ENCODE data around the gene GSK3B.
"Not testable (repeated sequence)": the region's sequence is repeated elsewhere in the genome, so short reads cannot be mapped to it uniquely, and the experiment has no call there.

GSK3B gene

GRCh38 chr3:120018299-120018698 lies 75.9 kb downstream of the GSK3B start:
- DNase-seq (ENCODE audit: low read depth in 1 of 2, low spot score in 1 of 2), result no peak

DNA sequence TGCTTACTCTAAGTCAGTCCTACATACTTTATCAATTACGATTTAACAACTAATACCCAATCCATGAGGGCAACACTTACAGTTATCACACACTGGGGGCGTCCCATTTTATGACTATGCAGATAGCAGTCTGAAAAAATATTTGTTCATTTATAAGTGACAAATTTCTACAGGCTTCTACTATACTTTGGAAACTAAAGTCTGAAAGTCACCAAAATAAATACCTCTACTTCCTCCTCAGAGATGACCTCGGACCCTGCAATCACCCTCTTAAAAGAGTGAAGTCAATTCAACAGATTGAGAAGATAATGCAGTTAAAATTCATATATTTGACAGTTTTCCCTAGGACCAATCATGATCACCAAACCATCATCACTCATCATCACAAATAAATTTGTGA lies 76.6 kb downstream of the GSK3B start:
- DNase-seq (ENCODE audit: low read depth in 1 of 2, low spot score in 1 of 2), result no peak

GRCh38 chr3:120013481-120013880 lies 80.8 kb downstream of the GSK3B start:
- DNase-seq (ENCODE audit: low read depth in 1 of 2, low spot score in 1 of 2), result no peak

DNA sequence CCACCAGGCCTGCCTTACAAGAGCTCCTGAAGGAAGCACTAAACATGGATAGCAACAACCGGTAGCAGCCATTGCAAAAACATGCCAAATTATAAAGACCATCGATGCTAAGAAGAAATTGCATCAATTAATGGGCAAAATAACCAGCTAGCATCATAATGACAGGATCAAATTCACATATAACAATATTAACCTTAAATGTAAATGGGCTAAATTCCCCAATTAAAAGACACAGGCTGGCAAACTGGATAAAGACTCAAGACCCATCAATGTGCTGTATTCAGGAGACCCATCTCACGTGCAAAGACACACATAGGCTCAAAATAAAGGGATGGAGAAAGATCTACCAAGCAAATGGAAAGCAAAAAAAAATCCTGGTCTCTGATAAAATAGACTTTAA lies 88.5 kb downstream of the GSK3B start:
- not testable (repeated sequence) for DNase-seq (ENCODE audit: low read depth in 1 of 2, low spot score in 1 of 2)

DNA sequence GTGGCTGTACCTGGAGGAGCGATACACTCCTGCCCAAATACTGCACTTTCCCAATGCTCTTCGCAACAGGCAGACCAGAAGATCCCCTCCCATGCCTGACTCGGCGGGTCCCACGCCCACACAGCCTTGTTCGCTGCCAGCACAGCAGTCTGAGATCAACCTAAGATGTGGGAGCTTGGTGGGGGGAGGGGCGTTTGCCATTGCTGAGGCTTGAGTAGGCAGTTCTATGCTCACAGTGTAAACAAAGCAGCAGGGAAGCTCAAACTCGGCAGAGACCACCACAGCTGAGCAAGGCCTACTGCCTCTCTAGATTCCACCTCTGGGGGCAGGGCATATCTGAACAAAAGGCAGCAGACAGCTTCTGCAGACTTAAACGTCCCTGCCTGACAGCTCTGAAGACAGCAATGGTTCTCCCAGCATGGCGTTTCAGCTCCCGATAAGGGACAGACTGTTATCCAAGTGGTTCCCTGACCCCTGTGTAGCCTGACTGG lies 90.2 kb downstream of the GSK3B start:
- not testable (repeated sequence) for DNase-seq (ENCODE audit: low read depth in 1 of 2, low spot score in 1 of 2)

DNA sequence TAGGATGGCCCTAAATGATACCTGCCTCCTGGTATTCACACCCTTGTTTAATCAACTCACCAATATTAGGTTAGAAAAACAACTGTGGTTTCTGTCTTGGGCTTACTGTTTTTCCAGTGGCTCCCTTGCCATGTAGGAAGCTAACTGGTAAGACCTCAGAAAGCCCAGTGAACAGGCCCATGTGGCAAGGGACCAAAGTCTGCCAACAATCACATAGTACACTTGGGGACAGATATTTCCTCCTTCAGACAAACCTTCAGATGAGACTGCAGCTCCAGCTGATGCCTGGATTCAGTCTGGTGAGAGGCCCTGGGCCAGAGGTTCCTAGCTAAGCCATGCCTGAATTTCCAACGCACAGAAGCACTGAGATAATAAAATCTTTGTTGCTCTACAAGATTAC lies 96.1 kb downstream of the GSK3B start:
- DNase-seq (ENCODE audit: low read depth in 1 of 2, low spot score in 1 of 2), result no peak

DNA sequence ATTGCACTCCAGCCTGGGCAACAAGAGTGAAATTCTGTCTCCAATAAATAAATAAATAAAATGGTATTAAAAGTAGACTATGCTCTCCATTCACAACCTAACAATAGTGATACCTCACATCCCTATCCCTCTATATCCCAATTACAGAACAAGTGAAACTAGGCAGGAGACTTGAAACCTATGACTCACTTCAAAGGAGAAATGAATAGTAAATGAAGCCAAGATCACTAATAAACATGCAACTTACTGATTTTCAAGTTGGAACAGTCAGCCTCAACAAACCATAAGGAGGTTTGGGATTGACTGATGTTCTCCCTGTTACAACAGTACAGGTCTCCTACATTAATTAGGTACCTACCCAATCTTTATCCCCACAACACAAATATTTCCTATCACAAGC lies 103.4 kb downstream of the GSK3B start:
- no peak for DNase-seq (ENCODE audit: low read depth in 1 of 2, low spot score in 1 of 2)

DNA sequence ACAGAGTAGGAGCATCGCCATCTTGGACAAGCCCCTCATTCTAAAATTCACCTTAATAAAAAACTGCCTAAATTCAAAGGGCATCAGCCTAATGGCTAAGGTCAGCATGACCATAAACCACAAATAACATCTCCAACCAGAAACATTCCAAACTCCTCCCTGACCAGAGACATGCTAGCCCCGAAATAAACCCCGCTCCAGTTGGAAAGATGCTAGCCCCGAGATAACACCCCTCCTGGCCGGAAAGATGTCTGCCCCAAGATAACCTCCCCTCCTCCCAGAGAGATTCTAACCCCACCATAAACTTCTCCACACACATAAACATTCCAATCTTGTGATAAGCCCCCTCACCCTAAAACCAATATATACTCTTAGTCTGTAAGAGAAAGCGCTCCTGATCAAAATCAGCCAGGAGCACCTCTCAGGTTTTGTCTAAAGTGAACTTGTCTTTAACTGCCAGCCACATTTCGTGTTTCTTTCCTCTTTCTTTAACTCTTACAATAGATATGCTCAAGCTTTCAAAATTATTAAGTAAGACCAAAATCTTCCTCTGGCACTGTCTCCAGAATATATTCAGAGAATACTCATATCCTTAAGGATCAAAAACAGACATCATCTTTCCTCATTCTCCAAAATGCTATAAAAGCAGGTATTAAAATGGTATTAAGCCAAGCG lies 104.1 kb downstream of the GSK3B start:
- no peak for DNase-seq (ENCODE audit: low read depth in 1 of 2, low spot score in 1 of 2)

GRCh38 chr3:119986812-119987211 lies 107.4 kb downstream of the GSK3B start:
- not testable (repeated sequence) for DNase-seq (ENCODE audit: low read depth in 1 of 2, low spot score in 1 of 2)

GRCh38 chr3:119981386-119981785 lies 112.9 kb downstream of the GSK3B start:
- no peak for DNase-seq (ENCODE audit: low read depth in 1 of 2, low spot score in 1 of 2)

DNA sequence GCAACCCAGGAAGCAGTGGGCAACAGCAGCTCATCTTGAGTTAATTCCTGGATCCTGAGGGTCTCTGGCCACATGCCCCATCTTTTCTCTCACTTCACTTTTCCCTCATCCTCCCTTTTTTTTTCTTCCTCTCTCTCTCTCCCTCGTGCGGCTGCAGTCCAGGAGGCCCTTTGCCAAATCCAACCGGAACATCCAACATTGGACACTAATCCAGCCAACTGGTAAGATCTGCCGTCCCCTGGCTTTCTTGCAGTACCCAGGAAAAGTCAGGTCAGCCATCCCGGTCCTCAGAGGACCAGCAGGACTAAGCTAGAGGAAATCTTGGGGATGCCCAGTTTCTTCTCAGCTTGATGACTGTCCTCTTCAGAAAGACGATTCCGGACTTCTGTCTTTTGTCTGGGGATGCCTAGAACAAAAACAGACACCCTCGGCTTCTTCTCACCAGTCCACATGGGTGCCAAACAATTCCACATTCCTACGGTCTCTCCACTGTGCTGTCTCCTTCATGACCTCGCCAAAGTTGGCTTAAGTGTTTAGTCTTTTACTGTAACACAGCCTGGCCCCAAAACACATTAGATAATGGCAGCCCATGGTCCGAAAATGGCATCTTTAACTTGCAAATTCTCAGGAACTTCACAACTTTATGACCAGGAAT lies 115.6 kb downstream of the GSK3B start:
- DNase-seq (ENCODE audit: low read depth in 1 of 2, low spot score in 1 of 2), result no peak

- DNase-seq (ENCODE audit: low read depth in 1 of 2, low spot score in 1 of 2), result no peak
Measured at GRCh38 chr3:119977353-119977752, 116.9 kb downstream of the GSK3B start.

- no peak for DNase-seq (ENCODE audit: low read depth in 1 of 2, low spot score in 1 of 2)
Measured at GRCh38 chr3:119976214-119976613, 118.0 kb downstream of the GSK3B start.

DNA sequence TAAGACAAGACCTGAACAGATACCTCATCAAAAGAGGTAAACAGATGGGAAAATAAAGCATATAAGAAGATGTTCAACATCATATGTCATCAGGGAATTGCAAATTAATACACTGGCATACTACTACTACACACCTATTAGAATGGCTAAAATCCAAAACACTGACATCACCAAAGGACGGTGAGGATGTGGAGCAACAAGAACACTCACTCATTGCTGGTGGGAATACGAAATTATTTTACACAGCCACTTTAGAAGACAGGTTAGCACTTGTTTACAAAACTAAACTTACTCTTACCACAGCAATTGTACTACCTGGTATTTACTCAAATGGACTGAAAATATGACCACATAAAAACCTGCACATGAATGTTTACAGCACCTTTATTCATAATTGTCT lies 119.6 kb downstream of the GSK3B start:
- DNase-seq (ENCODE audit: low read depth in 1 of 2, low spot score in 1 of 2), result no peak

- DNase-seq (ENCODE audit: low read depth in 1 of 2, low spot score in 1 of 2), result no peak
Measured at GRCh38 chr3:119973018-119973646, 121.1 kb downstream of the GSK3B start.

DNA sequence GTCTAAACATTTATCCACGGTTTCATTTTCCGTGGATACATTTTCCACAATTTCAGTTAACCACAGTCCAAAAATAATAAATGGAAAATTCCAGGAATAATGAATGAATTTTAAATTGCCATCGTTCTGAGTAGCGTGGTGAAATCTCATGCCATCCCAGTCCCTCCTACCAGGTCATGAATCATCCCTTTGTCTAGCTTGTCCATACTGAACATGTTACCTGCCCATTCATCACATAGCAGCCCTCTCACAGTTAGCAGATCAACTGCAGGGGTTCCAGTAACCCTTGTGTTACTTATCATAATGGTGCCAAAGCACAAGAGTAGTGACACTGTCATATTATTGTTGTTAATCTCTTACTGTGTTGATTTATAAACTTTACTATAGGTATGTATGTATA lies 124.5 kb downstream of the GSK3B start:
- DNase-seq (ENCODE audit: low read depth in 1 of 2, low spot score in 1 of 2), result no peak

- no peak for DNase-seq (ENCODE audit: low read depth in 1 of 2, low spot score in 1 of 2)
Measured at GRCh38 chr3:119967353-119968006, 126.8 kb downstream of the GSK3B start.

- DNase-seq (ENCODE audit: low read depth in 1 of 2, low spot score in 1 of 2), result no peak
Measured at GRCh38 chr3:119965692-119966091, 128.6 kb downstream of the GSK3B start.

DNA sequence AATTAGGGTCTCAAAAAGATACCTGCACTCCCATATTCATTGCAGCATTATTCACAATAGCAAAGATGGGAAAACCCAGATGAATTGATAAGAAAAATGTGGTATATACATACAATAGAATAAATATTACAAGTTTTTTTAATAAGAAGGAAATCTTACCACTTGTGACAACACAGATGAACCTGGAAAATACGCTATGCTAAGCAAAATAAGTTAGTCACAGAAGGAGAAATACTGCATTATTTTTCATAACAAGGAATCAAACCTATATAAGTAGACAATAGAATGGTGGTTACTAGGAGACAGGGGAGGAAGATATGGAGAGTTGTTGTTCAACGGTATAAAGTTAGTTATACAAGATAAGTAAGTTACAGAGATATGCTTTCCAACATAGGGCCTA lies 130.0 kb downstream of the GSK3B start:
- no peak for DNase-seq (ENCODE audit: low read depth in 1 of 2, low spot score in 1 of 2)

DNA sequence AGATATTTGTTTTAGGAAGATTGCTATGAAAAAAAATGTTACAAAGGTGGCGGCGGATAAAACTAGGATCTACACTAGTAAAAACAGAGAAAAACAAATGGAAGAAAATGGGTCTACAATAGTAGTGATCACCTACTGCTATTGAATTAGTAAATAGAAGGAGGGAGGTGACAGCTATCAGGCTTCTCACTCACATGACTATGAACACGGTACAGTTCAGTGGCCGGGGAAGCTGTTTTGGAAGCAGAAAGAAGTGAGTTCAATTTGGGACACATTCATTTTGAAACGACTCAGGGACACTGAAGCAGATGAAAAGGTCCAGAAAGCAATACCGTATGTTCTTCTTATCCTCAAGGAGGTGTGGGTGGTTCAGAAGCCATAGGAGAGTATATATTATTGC lies 138.3 kb downstream of the GSK3B start:
- DNase-seq (ENCODE audit: low read depth in 1 of 2, low spot score in 1 of 2), result no peak

GRCh38 chr3:119950666-119951325 lies 143.5 kb downstream of the GSK3B start:
- no peak for DNase-seq (ENCODE audit: low read depth in 1 of 2, low spot score in 1 of 2)

Measured in activated T-helper 1 cell treated with anti-CD3 and anti-CD28 coated beads, Interleukin-2, amount 50 U/mL, for 16 hours (primary cell).